Right cardiac atrium (tissue), 5 donors: ENCODE results near the gene LAGE3. TPM values are rescaled to one million over a fixed set of nuclear protein-coding genes. Genes with fewer than 3 reads are reported as not detected.
"Not testable (repeated sequence)": the region's sequence is repeated elsewhere in the genome, so short reads cannot be mapped to it uniquely, and the experiment has no call there.

Source experiments
- ATAC-seq, 2 donors: fragments of 200-7000 bp; cut with Tn5 transposase; one replicate each; pipeline versions ENCODE4 v1.8.0 to v1.9.1; 2020; ENCODE audit warnings: moderate library complexity in 2 of 2, mild to moderate bottlenecking in 1 of 2
- DNase-seq, 3 donors: peaks; one replicate each; pipeline ENCODE4 v3.0.0-alpha.2; 2020
- H3K27ac ChIP-seq: one replicate; pipeline ENCODE4 v1.5.1; 2013; ENCODE audit warnings: mild to moderate bottlenecking, low read length, control low read depth, moderate library complexity
- H3K27me3 ChIP-seq: one replicate; pipeline ENCODE4 v1.6.1; 2013; ENCODE audit not compliant: control insufficient read depth, insufficient read depth
- H3K4me1 ChIP-seq: one replicate; pipeline ENCODE4 v1.6.1; 2013; ENCODE audit warnings: low read length; ENCODE audit not compliant: control insufficient read depth, insufficient read depth
- H3K4me3 ChIP-seq: one replicate; pipeline ENCODE4 v1.5.1; 2013; ENCODE audit warnings: low read length, control low read depth
- H3K9me3 ChIP-seq: one replicate; pipeline ENCODE4 v1.6.1; 2013; ENCODE audit warnings: low read length; ENCODE audit not compliant: control insufficient read depth
- WGBS: extraction: QIAGEN DNeasy Blood & Tissue Kit; methylation state at CpG from one replicate; pipeline ENCODE4 v1.1.7; 2013; 5-methylcytosine and 5-hydroxymethylcytosine counted together
- intact Hi-C, 4 donors: fragments of 100-400 bp; cut with DNase I; formaldehyde crosslinking; loops; one replicate each; pipeline versions ENCODE4 v1.11.0 to v1.14.0; 2022 to 2023
- polyA plus RNA-seq: library from polyadenylated mRNA; stranded (reverse); fragments of 200-250 nt; gene quantifications from one replicate; pipeline ENCODE4 v1.2.3, GENCODE V29; 2013
- total RNA-seq, 4 donors: library from RNA; stranded (reverse); fragmentation: NEBNext Ultra II Directional; extraction: Animal tissue kit (Norgen Biotek cat#: 25700); gene quantifications; one replicate each; pipeline ENCODE4 v1.2.1, GENCODE V29; 2021
- donor health status: healthy with polysubstance abuse.
- donor health status: DM: no; HTN: yes; CAD: no.
- donor health status: DM: no; HTN: no; CAD: no.
- donor health status: DM: no; HTN: yes; CAD: no; lungs with severe emphysema.
- donor health status: DM: yes; HTN: yes; CAD: no.

Gene LAGE3
- total and polyA plus RNA-seq, 5 donors, result 16.3 to 25.8 (median 20.6) TPM

DNA sequence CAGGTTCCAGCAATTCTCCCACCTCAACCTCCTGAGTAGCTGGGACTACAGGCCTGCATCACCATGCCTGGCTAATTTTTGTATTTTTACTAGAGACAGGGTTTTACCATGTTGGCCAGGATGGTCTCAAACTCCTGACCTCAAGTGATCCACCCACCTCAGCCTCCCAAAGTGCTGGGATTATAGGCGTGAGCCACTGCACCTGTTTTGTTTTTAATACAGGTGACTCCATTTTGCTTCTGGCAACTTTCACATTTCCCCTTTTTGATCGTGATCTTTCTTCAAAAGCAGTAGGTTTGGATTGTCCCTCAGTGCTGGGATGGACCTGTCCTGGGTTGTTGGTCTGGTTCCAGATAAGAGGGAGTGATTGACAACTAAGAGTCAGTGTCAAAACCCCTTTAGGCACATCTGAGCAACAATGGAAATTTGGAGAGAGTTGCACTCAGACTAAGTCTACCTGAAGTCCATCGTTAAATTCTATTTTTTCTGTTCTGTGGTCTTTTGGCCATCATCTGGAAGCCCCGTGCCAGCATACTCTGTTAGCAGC is 17.6 kb upstream of the LAGE3 start:
- ATAC-seq, H3K4me1 ChIP-seq, H3K4me3 ChIP-seq, intact Hi-C loops, H3K9me3 ChIP-seq, DNase-seq, H3K27me3 ChIP-seq, H3K27ac ChIP-seq: not testable (repeated sequence)
- WGBS, result 82% methylated on average over 4 of the region's 4 CpGs

DNA sequence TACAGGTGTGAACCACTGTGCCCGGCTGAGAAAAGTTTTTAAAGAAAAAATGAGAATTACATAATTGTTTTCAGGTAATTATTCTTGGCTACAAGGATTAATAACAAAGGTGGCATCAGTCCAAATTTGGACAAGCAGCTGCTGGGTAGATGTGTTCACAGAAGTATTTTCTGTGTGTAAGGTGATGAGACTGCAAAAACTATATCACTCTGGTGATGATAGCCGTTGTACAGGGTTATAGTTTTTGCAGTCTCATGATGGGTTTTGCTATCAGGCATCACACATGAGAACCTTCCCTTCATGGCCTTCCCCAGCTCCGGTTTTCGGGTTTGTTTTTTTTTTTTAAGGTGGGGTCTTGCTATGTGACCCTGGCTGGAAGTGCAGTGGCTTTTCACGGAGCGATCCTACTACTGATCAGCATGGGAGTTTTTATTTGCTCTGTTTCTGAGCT is 16.4 kb upstream of the LAGE3 start:
- intact Hi-C loops, result no loop called here
- Histone ChIP-seq H3K4me3 (no peak overlapping the region), H3K27ac (no peak overlapping the region), H3K4me1 (no peaks in the 10 kb centered on the region), H3K27me3 (no peaks in the 10 kb centered on the region), H3K9me3 (no peaks in the 10 kb centered on the region)
- WGBS, result 68% methylated on average over 6 of the region's 6 CpGs
- DNase-seq (no peak), ATAC-seq (no peak)

DNA sequence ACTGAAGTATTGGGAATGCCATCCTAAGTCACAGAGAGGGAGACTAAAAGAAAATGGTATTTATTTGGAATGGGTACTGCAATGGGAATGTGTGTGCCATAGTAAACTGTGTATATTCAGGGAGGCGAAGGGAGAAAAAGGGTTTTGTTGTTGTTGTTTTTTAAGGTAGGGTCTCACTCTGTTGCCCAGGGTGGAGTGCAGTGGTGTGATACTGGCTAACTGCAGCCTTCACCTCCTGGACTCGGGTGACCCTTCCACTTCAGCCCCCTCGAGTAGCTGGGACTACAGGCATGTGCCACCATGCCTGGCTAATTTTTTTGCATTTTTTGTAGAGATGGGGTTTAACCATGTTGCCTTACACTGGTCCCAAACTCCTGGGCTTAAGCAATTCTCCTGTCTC is 15.6 kb upstream of the LAGE3 start:
- WGBS, result 88% methylated on average over 3 of the region's 3 CpGs
- H3K4me3 ChIP-seq, result no peak overlapping the region
- H3K9me3 ChIP-seq, result no peaks in the 10 kb centered on the region
- H3K4me1 ChIP-seq, result peaks cover 2% of the 10 kb centered on the region
- no peak for ATAC-seq
- H3K27me3 ChIP-seq, result no peaks in the 10 kb centered on the region
- no peak overlapping the region for H3K27ac ChIP-seq
- DNase-seq, result no peak
- intact Hi-C loops, result no loop called here

DNA sequence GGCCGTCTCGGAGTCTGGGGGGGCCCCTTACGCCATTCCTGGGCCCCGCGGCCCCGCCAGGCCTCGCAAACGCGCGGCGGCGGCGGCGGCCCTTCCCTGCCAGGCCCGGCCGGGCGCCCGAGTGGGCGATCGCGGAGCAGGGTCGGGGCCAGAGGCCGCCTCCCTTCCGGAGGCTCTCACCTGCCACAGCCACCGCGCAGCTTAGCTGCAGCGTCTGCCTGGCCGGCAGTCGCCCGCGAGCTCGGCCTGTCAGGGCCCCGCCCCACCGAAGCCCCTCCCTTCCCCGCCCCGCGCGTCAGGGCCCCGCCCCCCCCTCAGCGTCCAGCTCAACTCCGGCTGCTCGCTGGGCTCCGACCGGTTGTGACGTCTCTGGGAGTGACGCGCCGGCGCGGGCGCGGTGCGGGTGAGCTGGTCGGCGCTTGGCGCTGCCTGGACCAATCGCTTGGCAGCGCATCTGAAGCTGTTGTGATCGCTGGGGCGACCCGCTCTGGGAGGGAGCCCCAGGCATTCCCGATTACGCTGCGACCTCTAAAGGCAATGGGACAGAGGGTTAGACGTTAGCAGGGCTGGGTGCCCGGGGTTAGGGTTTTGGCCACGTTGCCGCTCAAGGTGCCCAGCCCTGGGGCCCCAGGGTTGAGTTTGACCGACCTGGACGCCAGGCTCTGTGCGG is 11.5 kb upstream of the LAGE3 start, which contains the start of gene SLC10A3:
TSS of gene SLC10A3 (minus strand) at position 216 of the 670 bp plus-strand sequence. CDS start 1,689 bp downstream, outside the sequence.
- WGBS, result 1% methylated on average over 65 of the region's 71 CpGs
- Histone ChIP-seq H3K4me3 (peak within 1 kb of the TSS; percentile 81), H3K9me3 (no peaks in the 10 kb centered on the region), H3K27ac (peak within 1 kb of the TSS; percentile 83), H3K27me3 (no peaks in the 10 kb centered on the region), H3K4me1 (peaks cover 6% of the 10 kb centered on the region)
- intact Hi-C loops, result no loop called here
- DNase-seq (peak; percentile 94 to 97 (median 96)), ATAC-seq (peak; percentile 91 to 95)

GRCh38 chrX:154490021-154490413 is 10.9 kb upstream of the LAGE3 start:
- ATAC-seq (peak; percentile 2 to 7), DNase-seq (peak in 2 of 3 donors; percentile 33 to 69)
- Histone ChIP-seq H3K4me1 (peaks cover 6% of the 10 kb centered on the region), H3K9me3 (no peaks in the 10 kb centered on the region), H3K4me3 (peak overlapping the region; percentile 81), H3K27me3 (no peaks in the 10 kb centered on the region), H3K27ac (peak overlapping the region; percentile 66)
- 0% methylated on average over 19 of the region's 19 CpGs for WGBS
- intact Hi-C loops, result no loop called here

DNA sequence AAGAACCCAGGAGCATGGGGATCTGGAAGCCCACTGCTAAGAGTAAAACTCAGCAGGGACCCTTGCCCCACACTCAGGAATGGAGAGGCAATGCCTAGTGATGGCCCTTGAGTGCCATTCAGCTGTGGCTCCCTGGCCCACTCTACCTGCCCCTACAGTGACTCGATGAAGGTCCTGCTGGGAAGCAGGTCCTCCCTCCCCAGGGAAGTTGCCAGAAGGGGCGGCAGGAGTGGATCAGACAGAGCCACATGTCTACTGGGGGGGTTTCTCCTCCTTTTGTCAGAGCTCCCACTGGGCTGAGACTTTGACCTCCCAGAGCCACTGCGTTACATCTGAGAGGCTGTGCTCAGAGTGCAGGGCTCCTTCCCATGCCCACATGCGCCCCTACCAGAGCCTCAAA is 10.1 kb upstream of the LAGE3 start:
- Histone ChIP-seq H3K27ac (no peak overlapping the region), H3K4me1 (peaks cover 6% of the 10 kb centered on the region), H3K27me3 (no peaks in the 10 kb centered on the region), H3K9me3 (no peaks in the 10 kb centered on the region), H3K4me3 (no peak overlapping the region)
- peak in 1 of 3 donors; percentile 39 for DNase-seq
- intact Hi-C loops, result no loop called here
- 79% methylated on average over 4 of the region's 4 CpGs for WGBS
- no peak for ATAC-seq

- peaks cover 6% of the 10 kb centered on the region for H3K4me1 ChIP-seq
- no peaks in the 10 kb centered on the region for H3K9me3 ChIP-seq
- intact Hi-C loops, result no loop called here
- 89% methylated on average over 20 of the region's 20 CpGs for WGBS
- no peaks in the 10 kb centered on the region for H3K27me3 ChIP-seq
- DNase-seq (peak in 1 of 3 donors; percentile 60), ATAC-seq (no peak)
- no peak overlapping the region for H3K4me3 ChIP-seq
- H3K27ac ChIP-seq, result no peak overlapping the region
Observed at GRCh38 chrX:154488336-154489075, 9.4 kb upstream of the LAGE3 start.

GRCh38 chrX:154487518-154488290 is 8.6 kb upstream of the LAGE3 start:
- peak in 1 of 3 donors; percentile 56 for DNase-seq
- H3K27me3 ChIP-seq, result no peaks in the 10 kb centered on the region

DNA sequence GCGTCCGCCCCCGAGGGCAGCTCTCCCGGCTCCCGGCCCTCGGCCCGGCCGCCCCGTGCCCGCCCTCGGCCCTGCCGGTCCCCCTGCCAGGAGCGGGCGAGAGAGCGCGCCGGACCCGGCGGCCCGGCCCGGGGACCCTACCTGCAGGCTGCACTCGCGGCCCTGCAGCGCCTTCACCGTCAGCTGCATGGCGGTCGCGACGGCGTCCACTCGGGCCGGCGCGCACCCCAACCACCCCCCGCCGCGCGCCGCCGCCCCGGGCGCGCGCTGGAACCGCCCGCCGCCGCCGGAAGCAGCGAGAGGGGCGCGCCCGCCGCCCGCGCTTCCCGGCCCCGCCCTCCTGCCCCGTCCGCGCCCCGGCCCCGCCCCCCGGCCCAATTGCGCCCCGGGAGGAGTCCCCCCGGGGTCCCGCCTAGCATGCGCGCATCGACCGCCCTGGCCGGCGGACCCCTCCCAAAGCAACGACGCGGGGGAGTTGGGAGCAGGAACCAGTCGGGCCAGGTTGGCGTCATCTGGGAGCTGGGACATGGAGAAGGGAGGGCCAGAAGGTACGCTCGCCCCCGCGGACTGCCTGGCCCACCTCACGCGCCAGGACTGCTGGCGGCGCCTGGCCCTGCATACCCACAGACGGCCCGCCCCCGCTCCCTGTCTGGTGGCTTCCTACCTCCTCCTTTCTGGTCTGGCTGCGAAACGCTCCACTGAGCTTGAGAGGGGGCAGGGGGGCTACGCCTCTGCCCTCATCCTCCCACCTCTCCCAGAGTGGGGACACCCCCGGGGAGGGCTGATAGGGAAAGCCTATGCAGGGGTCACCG is 7.5 kb upstream of the LAGE3 start, which contains the start of gene UBL4A:
TSS of gene UBL4A (minus strand) at position 220 of the 812 bp plus-strand sequence. CDS start at position 189, 31 bp downstream.
- DNase-seq (peak; percentile 71 to 89 (median 86)), ATAC-seq (peak; percentile 40 to 43)
- Histone ChIP-seq H3K9me3 (no peaks in the 10 kb centered on the region), H3K4me1 (peaks cover 6% of the 10 kb centered on the region), H3K4me3 (peak within 1 kb of the TSS; percentile 92), H3K27ac (peak within 1 kb of the TSS; percentile 89), H3K27me3 (no peaks in the 10 kb centered on the region)
- intact Hi-C loops, result no loop called here
- WGBS, result under 1% methylated on average over 77 of the region's 95 CpGs

More at GRCh38 chrX:154487518-154488290, 8.6 kb upstream of the LAGE3 start:
- H3K4me1 ChIP-seq, result peaks cover 6% of the 10 kb centered on the region
- H3K9me3 ChIP-seq, result no peaks in the 10 kb centered on the region
- no peak overlapping the region for H3K4me3 ChIP-seq
- H3K27ac ChIP-seq, result no peak overlapping the region
- ATAC-seq, result no peak
- 92% methylated on average over 28 of the region's 28 CpGs for whole genome bisulfite sequencing
- intact Hi-C loops, result no loop called here

- intact Hi-C loops, result no loop called here
- H3K27ac ChIP-seq, result peak overlapping the region; percentile 87
- WGBS, result under 1% methylated on average over 35 of the region's 35 CpGs
- peaks cover 6% of the 10 kb centered on the region for H3K4me1 ChIP-seq
- H3K9me3 ChIP-seq, result no peaks in the 10 kb centered on the region
- no peak for ATAC-seq
- DNase-seq, result peak; percentile 52 to 83 (median 69)
- H3K4me3 ChIP-seq, result peak overlapping the region; percentile 92
- no peaks in the 10 kb centered on the region for H3K27me3 ChIP-seq
Observed at GRCh38 chrX:154486052-154486395, 6.9 kb upstream of the LAGE3 start.
